ENCODE measurements around the gene PMIS2.

DNA sequence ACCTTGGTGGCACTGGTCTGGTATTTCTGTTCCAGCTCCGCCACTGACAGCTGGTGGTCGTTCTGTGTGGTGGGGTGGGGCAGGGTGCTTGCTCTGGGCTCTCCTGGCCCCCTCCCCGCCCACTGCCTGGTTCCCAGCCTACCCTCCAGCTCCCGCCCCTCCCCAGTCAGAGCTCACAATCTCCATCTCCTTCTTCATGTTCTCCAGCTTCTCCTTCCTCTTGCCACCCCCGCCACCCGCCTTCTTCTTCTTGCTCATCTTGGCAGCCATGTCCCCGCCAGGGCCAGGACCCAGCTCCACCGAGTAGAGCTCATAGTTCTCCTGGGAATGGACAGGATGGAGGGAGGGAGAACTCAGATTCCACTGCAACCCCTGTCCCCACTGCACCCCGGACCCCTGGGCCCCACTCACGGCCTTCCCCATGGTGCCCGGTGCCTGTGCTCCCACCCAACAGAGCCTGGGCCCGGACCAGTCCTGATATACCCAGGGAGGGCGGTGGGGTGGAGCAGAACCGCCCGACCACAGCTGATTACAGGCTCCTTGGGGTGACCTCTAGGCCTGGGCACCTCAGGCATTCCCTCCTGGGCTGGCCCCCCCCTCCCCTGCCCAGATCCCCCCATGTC lies 22.7 kb upstream of the PMIS2 start, which contains the start of gene ATP4A:
- TF ChIP-seq, protein P1, sequence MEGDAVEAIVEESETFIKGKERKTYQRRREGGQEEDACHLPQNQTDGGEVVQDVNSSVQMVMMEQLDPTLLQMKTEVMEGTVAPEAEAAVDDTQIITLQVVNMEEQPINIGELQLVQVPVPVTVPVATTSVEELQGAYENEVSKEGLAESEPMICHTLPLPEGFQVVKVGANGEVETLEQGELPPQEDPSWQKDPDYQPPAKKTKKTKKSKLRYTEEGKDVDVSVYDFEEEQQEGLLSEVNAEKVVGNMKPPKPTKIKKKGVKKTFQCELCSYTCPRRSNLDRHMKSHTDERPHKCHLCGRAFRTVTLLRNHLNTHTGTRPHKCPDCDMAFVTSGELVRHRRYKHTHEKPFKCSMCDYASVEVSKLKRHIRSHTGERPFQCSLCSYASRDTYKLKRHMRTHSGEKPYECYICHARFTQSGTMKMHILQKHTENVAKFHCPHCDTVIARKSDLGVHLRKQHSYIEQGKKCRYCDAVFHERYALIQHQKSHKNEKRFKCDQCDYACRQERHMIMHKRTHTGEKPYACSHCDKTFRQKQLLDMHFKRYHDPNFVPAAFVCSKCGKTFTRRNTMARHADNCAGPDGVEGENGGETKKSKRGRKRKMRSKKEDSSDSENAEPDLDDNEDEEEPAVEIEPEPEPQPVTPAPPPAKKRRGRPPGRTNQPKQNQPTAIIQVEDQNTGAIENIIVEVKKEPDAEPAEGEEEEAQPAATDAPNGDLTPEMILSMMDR (IDR thresholded peaks at IDR 0.05) = no peak
- TF ChIP-seq POLR2A (IDR thresholded peaks at IDR 0.05) = no peak
